ENCODE results near the gene CASP2. TPM values are rescaled to one million over a fixed set of nuclear protein-coding genes. Genes with fewer than 3 reads are reported as not detected.

The CASP2 gene
- total and polyA plus RNA-seq, 10 of the 15 experiments (the other 5 are each of a cell fraction or from before 2014, with no cell fraction given), result 12.1 to 60.4 (median 26.2) TPM

- Histone ChIP-seq H3K27ac (ENCODE audit: control insufficient read depth, insufficient read depth) (no peak overlapping the region), H3K9ac (ENCODE audit: control insufficient read depth, insufficient read depth, low read length) (no peak overlapping the region), H3K36me3 (ENCODE audit: control insufficient read depth in 2 of 2, insufficient read depth in 2 of 2, low read length in 1 of 2) (peaks cover 22 to 45% of the 10 kb centered on the region in 2 experiments), H3K27me3 (replicated peaks in 1 of 2; ENCODE audit: control insufficient read depth in 2 of 2, insufficient read depth in 2 of 2, low read length in 1 of 2) (no peaks in the 10 kb centered on the region), H3K4me1 (ENCODE audit: control insufficient read depth, insufficient read depth, low read length) (0 out of 2 replicates have a peak, but pooled peaks cover 3% of the 10 kb centered on the region), H3K4me3 (no peak overlapping the region), H2AFZ (ENCODE audit: control insufficient read depth, low read depth, low read length) (no peak overlapping the region), H3K4me2 (ENCODE audit: control insufficient read depth, insufficient read depth) (peak overlapping the region; percentile 56), H3K9me3 (replicated peaks; ENCODE audit: control insufficient read depth, insufficient read depth, low read length) (no peaks in the 10 kb centered on the region), H4K20me1 (ENCODE audit: control insufficient read depth, insufficient read depth) (no peaks in the 10 kb centered on the region; the same call in 1 of the 2 replicates), H3K79me2 (ENCODE audit: control insufficient read depth, insufficient read depth, low read length) (peaks cover 10% of the 10 kb centered on the region)
- DNase-seq (ENCODE audit: low read depth, low spot score) (no peak), FAIRE-seq (no peak), ATAC-seq (no peak; the same call in 2 of the 3 replicates)
- POLR2A ChIA-PET, result interaction anchor here (1.1 kb wide), 1 partner anchor 8 kb away, joined by 4 read pairs; the partner anchor contains the start of gene CASP2
- BruUV-seq (replicated peaks), result no TSS peak
- in situ Hi-C loops (cut with MboI) (no loop called here), intact Hi-C loops (cut with micrococcal nuclease; ENCODE audit: unreplicated experiment) (no loop called here)
- RAD21 ChIA-PET (ENCODE audit: unreplicated experiment), result interaction anchor here (1.5 kb wide), 1 partner anchor 55 kb away, joined by 6 read pairs; no protein-coding TSS in a partner anchor
- CTCF ChIA-PET, result interaction anchor here (0.9 to 4.1 kb wide), 4 partner anchors 10 to 84 kb away, joined by 3 to 19 read pairs (median 8); no protein-coding TSS in a partner anchor
- TF ChIP-seq NFYB (IDR thresholded peaks at IDR 0.05; ENCODE audit: insufficient read depth, low read depth, low read length) (no peak), ESRRA (IDR thresholded peaks at IDR 0.05; ENCODE audit: low read length) (no peak), STAT3 (IDR thresholded peaks at IDR 0.05; ENCODE audit: low read depth, low read length) (no peak), SREBF1 (IDR thresholded peaks at IDR 0.05; ENCODE audit: low read length) (no peak), KDM1A (IDR thresholded peaks at IDR 0.05; ENCODE audit: borderline replicate concordance) (no peak), IRF3 (IDR thresholded peaks at IDR 0.05) (no peak), E2F4 (IDR thresholded peaks at IDR 0.05; ENCODE audit: low read depth, low read length) (no peak), USF2 (IDR thresholded peaks at IDR 0.05; ENCODE audit: borderline replicate concordance, low read depth, low read length) (no peak), HDAC6 (IDR thresholded peaks at IDR 0.05; ENCODE audit: unreplicated experiment) (no peak), YBX1 (IDR thresholded peaks at IDR 0.05) (no peak), BCL11A (IDR thresholded peaks at IDR 0.05; ENCODE audit: low read depth, low read length) (no peak), TCF3 (IDR thresholded peaks at IDR 0.05; ENCODE audit: borderline replicate concordance, insufficient read depth, low read depth, low read length) (no peak), BMI1 (IDR thresholded peaks at IDR 0.05; ENCODE audit: borderline replicate concordance) (no peak)
- SMC1A ChIA-PET (ENCODE audit: uncharacterized antibody, unreplicated experiment), result interaction anchor here (1.1 to 1.8 kb wide), 6 partner anchors 9 to 56 kb away, joined by 3 to 7 read pairs (median 5); partner anchors contain the start of gene GSTK1
Measured at GRCh38 chr7:143295870-143296269, 7.7 kb downstream of the CASP2 start.
